HCT116 (cell line): ENCODE results near the gene SLC34A1. TPM values are rescaled to one million over a fixed set of nuclear protein-coding genes. Genes with fewer than 3 reads are reported as not detected.

Experiments used
- ATAC-seq: fragments of 200-7000 bp; cut with Tn5 transposase; 2 replicates; pipeline ENCODE4 v1.9.1; 2020; ENCODE audit warnings: mild to moderate bottlenecking, moderate library complexity
- BruUV-seq: library from RNA; stranded (reverse); fragments of 400-500 nt; replicated peaks from 2 replicates; lab custom pipeline; 2021; lab: Mats Ljungman, UMichigan
- CTCF ChIA-PET: fragments of 300-600 bp; sonication (Branson Sonifier 250); formaldehyde crosslinking; loops from one replicate; lab custom pipeline; 2021; ENCODE audit warnings: antibody characterized with exemption; lab: Charles Lee
- POLR2A ChIA-PET: fragments of 300-600, 350-600 bp; sonication (Branson Sonifier 250); formaldehyde crosslinking; loops from one replicate; lab custom pipeline; 2021; ENCODE audit warnings: antibody characterized with exemption; lab: Charles Lee
- RAD21 ChIA-PET, 2 experiments: fragments of 300-600 bp; sonication (Branson Sonifier 250); formaldehyde crosslinking; loops; one replicate each; lab custom pipeline; 2023; ENCODE audit warnings: low total read pairs in 2 of 2; ENCODE audit not compliant: uncharacterized antibody in 2 of 2, unreplicated experiment in 2 of 2, low non-redundant PET in 1 of 2; lab: Charles Lee
- DNase-seq: peaks from one replicate; pipeline ENCODE4 v3.0.0-alpha.2; 2010; ENCODE audit warnings: low read depth, low spot score
- H2AFZ ChIP-seq: fragments of 200-600 bp; shearing (Covaris generic), sonication (generic); 2 replicates; pipeline ENCODE4 v1.6.1; 2017; ENCODE audit warnings: low read depth, mixed run types, mixed read lengths, antibody characterized with exemption, low read length; ENCODE audit not compliant: poor library complexity, severe bottlenecking
- H3K27ac ChIP-seq: 2 replicates; pipeline ENCODE4 v1.5.1; 2012; ENCODE audit warnings: low read depth, low read length
- H3K27me3 ChIP-seq: fragments of 200-600 bp; sonication (generic); 2 replicates; pipeline ENCODE4 v1.6.1; 2016; ENCODE audit warnings: mixed run types, low read length, mixed read lengths; ENCODE audit not compliant: insufficient read depth
- H3K36me3 ChIP-seq, 2 experiments: fragments of 200-500 bp in 1 of 2; fragments of 200-600 bp in 1 of 2; sonication (Bioruptor generic) in 1 of 2; sonication (generic) in 1 of 2; 2 replicates each; pipeline versions ENCODE4 v1.5.1 to v1.6.1; 2014 to 2016; ENCODE audit warnings: low read length in 2 of 2, inconsistent platforms in 1 of 2, mixed read lengths in 1 of 2, mixed run types in 1 of 2; ENCODE audit not compliant: insufficient read depth in 2 of 2, control insufficient read depth in 1 of 2
- H3K4me1 ChIP-seq, 2 experiments: fragments of 200-600 bp in 1 of 2; sonication (generic) in 1 of 2; 2 replicates each; pipeline versions ENCODE4 v1.5.1 to v1.6.1; 2012 to 2017; ENCODE audit warnings: low read length in 2 of 2, inconsistent platforms in 1 of 2, mild to moderate bottlenecking in 1 of 2, mixed read lengths in 1 of 2, mixed run types in 1 of 2, moderate library complexity in 1 of 2; ENCODE audit not compliant: insufficient read depth in 2 of 2, control insufficient read depth in 1 of 2
- H3K4me2 ChIP-seq: fragments of 200-600 bp; sonication (generic); 2 replicates; pipeline ENCODE4 v1.6.1; 2017; ENCODE audit warnings: mixed run types, low read length, mixed read lengths
- H3K4me3 ChIP-seq, 2 experiments: fragments of 200-600 bp in 1 of 2; sonication (generic) in 1 of 2; replicated peaks in 1 of 2; 2 replicates each; pipeline ENCODE4 v1.5.1; 2011 to 2016; ENCODE audit warnings: low read length in 2 of 2, control low read depth in 1 of 2, low read depth in 1 of 2, mild to moderate bottlenecking in 1 of 2, mixed read lengths in 1 of 2, mixed run types in 1 of 2
- H3K79me2 ChIP-seq: fragments of 200-600 bp; sonication (generic); 2 replicates; pipeline ENCODE4 v1.6.1; 2017; ENCODE audit warnings: mild to moderate bottlenecking, mixed run types, low read length, moderate library complexity, mixed read lengths; ENCODE audit not compliant: insufficient read depth
- H3K9ac ChIP-seq: fragments of 200-600 bp; sonication (generic); 2 replicates; pipeline ENCODE4 v1.6.1; 2016; ENCODE audit warnings: low read length, mixed read lengths
- H3K9me2 ChIP-seq: fragments of 200-600 bp; sonication (generic), shearing (Covaris generic); 2 replicates; pipeline ENCODE4 v1.6.1; 2017; ENCODE audit warnings: mixed run types, mild to moderate bottlenecking, moderate library complexity; ENCODE audit not compliant: insufficient read depth
- H3K9me3 ChIP-seq, 2 experiments: fragments of 200-500 bp in 1 of 2; fragments of 200-600 bp in 1 of 2; sonication (Bioruptor generic) in 1 of 2; sonication (generic) in 1 of 2; 2 replicates each; pipeline ENCODE4 v1.6.1; 2014 to 2017; ENCODE audit warnings: low read length in 2 of 2, mixed read lengths in 2 of 2, inconsistent platforms in 1 of 2, low read depth in 1 of 2, mild to moderate bottlenecking in 1 of 2, mixed run types in 1 of 2, moderate library complexity in 1 of 2; ENCODE audit not compliant: control insufficient read depth in 1 of 2, insufficient read depth in 1 of 2
- H4K20me1 ChIP-seq: fragments of 200-600 bp; sonication (generic), shearing (Covaris generic); 2 replicates; pipeline ENCODE4 v1.6.1; 2017; ENCODE audit warnings: mixed run types, mild to moderate bottlenecking, moderate library complexity; ENCODE audit not compliant: insufficient read depth
- CEBPB ChIP-seq: IDR thresholded peaks from 2 replicates; pipeline ENCODE4 v1.6.1; 2012; ENCODE audit warnings: low read depth
- CTCF ChIP-seq, 3 experiments: fragments of 200-600 bp in 1 of 3; sonication (generic) in 1 of 3; IDR thresholded peaks in 2 of 3; conservative IDR thresholded peaks in 1 of 3; 2 replicates each; pipeline ENCODE4 v1.5.1; 2012 to 2017; ENCODE audit warnings: low read depth in 2 of 3, low read length in 2 of 3, antibody characterized with exemption in 1 of 3, borderline replicate concordance in 1 of 3, control low read depth in 1 of 3, mild to moderate bottlenecking in 1 of 3, mixed read lengths in 1 of 3, mixed run types in 1 of 3, moderate library complexity in 1 of 3; ENCODE audit not compliant: insufficient read depth in 1 of 3
- EGR1 ChIP-seq: IDR thresholded peaks from 2 replicates; pipeline ENCODE4 v1.6.1; 2012; ENCODE audit warnings: low read depth
- EZH2 ChIP-seq: fragments of 200-600 bp; sonication (generic); IDR thresholded peaks from 2 replicates; pipeline ENCODE4 v1.6.1; 2017; ENCODE audit warnings: antibody characterized with exemption, mixed run types
- EZH2phosphoT487 ChIP-seq: fragments of 200-600 bp; IDR thresholded peaks from 2 replicates; pipeline ENCODE4 v1.6.1; 2018; ENCODE audit warnings: antibody characterized with exemption, borderline replicate concordance
- FOSL1 ChIP-seq: IDR thresholded peaks from 2 replicates; pipeline ENCODE4 v1.6.1; 2012; ENCODE audit warnings: low read depth
- POLR2A ChIP-seq: IDR thresholded peaks from 2 replicates; pipeline ENCODE4 v1.7.0; 2011; ENCODE audit warnings: borderline replicate concordance; ENCODE audit not compliant: insufficient read depth, insufficient read length; ENCODE audit errors: extremely low read depth
- POLR2AphosphoS5 ChIP-seq: IDR thresholded peaks from 2 replicates; pipeline ENCODE4 v1.6.1; 2011; ENCODE audit warnings: mild to moderate bottlenecking, low read depth, low read length, moderate library complexity
- REST ChIP-seq: IDR thresholded peaks from 2 replicates; pipeline ENCODE4 v1.6.1; 2012; ENCODE audit warnings: low read depth
- SRF ChIP-seq: IDR thresholded peaks from 2 replicates; pipeline ENCODE4 v1.6.1; 2012; ENCODE audit warnings: low read depth
- TCF7L2 ChIP-seq: IDR thresholded peaks from 2 replicates; pipeline ENCODE4 v1.7.0; 2011; ENCODE audit warnings: borderline replicate concordance, inconsistent platforms; ENCODE audit not compliant: insufficient read depth, insufficient read length; ENCODE audit errors: extremely low read depth
- intact Hi-C: fragments of 100-400 bp; cut with micrococcal nuclease; formaldehyde crosslinking; loops from 2 replicates; pipeline ENCODE4 v1.10.0; 2022
- total RNA-seq: library from RNA; stranded (reverse); gene quantifications from one replicate; pipeline ENCODE4 v1.2.1, GENCODE V29; 2021; ENCODE audit not compliant: unreplicated experiment

SLC34A1 gene
- total RNA-seq, 1 experiment from 2014 or later = not detected

- Histone ChIP-seq H4K20me1 (no peaks in the 10 kb centered on the region), H3K4me2 (no peak overlapping the region), H3K9me2 (no peaks in the 10 kb centered on the region), H3K9me3 (no peaks in the 10 kb centered on the region), H3K36me3 (no peaks in the 10 kb centered on the region), H3K4me1 (peaks cover 3 to 11% of the 10 kb centered on the region in 2 experiments), H3K27me3 (no peaks in the 10 kb centered on the region), H2AFZ (no peak overlapping the region), H3K9ac (no peak overlapping the region), H3K27ac (no peak overlapping the region), H3K79me2 (no peaks in the 10 kb centered on the region), H3K4me3 (no peak overlapping the region)
- TF ChIP-seq SRF = no peak
- TF ChIP-seq EZH2 = no peak
- no peak for TF ChIP-seq CEBPB
- TF ChIP-seq EZH2phosphoT487 = no peak
- TF ChIP-seq CTCF (IDR thresholded peaks at IDR 0.05 in 2 of 3, conservative IDR thresholded peaks at IDR 0.05 in 1 of 3; ENCODE audit: borderline replicate concordance in 1 of 3, insufficient read depth in 1 of 3, low read depth in 2 of 3, low read length in 2 of 3) = no peak
- RAD21 ChIA-PET = no interaction called here
- CTCF ChIA-PET = no interaction called here
- ATAC-seq = no peak
- intact Hi-C loops = no loop called here
- DNase-seq = no peak
- no TSS peak for BruUV-seq
- POLR2A ChIA-PET = no interaction called here
Observed at GRCh38 chr5:177396807-177397206, 12.6 kb downstream of the SLC34A1 start.

- RAD21 ChIA-PET = no interaction called here
- H3K9me3 ChIP-seq = no peaks in the 10 kb centered on the region
- no peaks in the 10 kb centered on the region for H3K36me3 ChIP-seq
- H3K79me2 ChIP-seq = no peaks in the 10 kb centered on the region
- intact Hi-C loops = no loop called here
- ATAC-seq (no peak), DNase-seq (no peak)
- H3K27ac ChIP-seq = no peak overlapping the region
- peaks cover 8 to 18% of the 10 kb centered on the region in 2 experiments for H3K4me1 ChIP-seq
- H4K20me1 ChIP-seq = no peaks in the 10 kb centered on the region
- H3K9ac ChIP-seq = no peak overlapping the region
- POLR2A ChIA-PET = no interaction called here
- CTCF ChIA-PET = no interaction called here
- H3K9me2 ChIP-seq = no peaks in the 10 kb centered on the region
- no peaks in the 10 kb centered on the region for H3K27me3 ChIP-seq
- no peak overlapping the region for H2AFZ ChIP-seq
- no TSS peak for BruUV-seq
- no peak overlapping the region for H3K4me2 ChIP-seq
- no peak overlapping the region for H3K4me3 ChIP-seq
- no peak for TF ChIP-seq CTCF (IDR thresholded peaks at IDR 0.05 in 2 of 3, conservative IDR thresholded peaks at IDR 0.05 in 1 of 3; ENCODE audit: borderline replicate concordance in 1 of 3, insufficient read depth in 1 of 3, low read depth in 2 of 3, low read length in 2 of 3)
- TF ChIP-seq TCF7L2 = no peak
- TF ChIP-seq REST = no peak
- TF ChIP-seq EZH2phosphoT487 = no peak
- no peak for TF ChIP-seq POLR2A
- TF ChIP-seq EGR1 = no peak
- TF ChIP-seq FOSL1 = no peak
- TF ChIP-seq POLR2AphosphoS5 = no peak
Observed at GRCh38 chr5:177397875-177398390, 13.7 kb downstream of the SLC34A1 start.
